ENCODE results near the gene PLAAT1.

DNA sequence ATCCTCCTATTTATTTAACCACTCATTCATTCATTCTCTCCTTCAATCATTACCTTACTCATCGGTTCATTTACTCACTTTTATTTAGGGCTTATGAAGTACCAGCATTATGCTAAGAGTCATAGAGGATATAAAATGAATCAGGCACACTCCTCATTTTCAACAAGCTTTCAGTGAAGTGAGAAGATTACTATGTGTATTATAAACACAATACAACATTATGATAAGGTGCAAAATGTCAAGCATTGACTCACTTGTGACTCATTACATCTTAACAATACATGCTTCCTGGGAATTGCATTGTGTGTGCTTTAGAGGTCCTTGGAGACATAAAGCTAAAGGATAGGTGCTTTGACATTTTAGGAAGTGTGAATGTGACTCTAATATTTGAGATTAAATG, 60.4 kb downstream of the PLAAT1 start:
- TF ChIP-seq, protein P1, sequence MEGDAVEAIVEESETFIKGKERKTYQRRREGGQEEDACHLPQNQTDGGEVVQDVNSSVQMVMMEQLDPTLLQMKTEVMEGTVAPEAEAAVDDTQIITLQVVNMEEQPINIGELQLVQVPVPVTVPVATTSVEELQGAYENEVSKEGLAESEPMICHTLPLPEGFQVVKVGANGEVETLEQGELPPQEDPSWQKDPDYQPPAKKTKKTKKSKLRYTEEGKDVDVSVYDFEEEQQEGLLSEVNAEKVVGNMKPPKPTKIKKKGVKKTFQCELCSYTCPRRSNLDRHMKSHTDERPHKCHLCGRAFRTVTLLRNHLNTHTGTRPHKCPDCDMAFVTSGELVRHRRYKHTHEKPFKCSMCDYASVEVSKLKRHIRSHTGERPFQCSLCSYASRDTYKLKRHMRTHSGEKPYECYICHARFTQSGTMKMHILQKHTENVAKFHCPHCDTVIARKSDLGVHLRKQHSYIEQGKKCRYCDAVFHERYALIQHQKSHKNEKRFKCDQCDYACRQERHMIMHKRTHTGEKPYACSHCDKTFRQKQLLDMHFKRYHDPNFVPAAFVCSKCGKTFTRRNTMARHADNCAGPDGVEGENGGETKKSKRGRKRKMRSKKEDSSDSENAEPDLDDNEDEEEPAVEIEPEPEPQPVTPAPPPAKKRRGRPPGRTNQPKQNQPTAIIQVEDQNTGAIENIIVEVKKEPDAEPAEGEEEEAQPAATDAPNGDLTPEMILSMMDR (IDR thresholded peaks at IDR 0.05; ENCODE audit: low read length) = no peak
- no peak for TF ChIP-seq EZH2phosphoT487 (IDR thresholded peaks at IDR 0.05; ENCODE audit: low read length)

Measured in MM.1S (cell line).